ENCODE measurements around the gene OR2T10.

GRCh38 chr1:248589334-248589733 is 8.2 kb downstream of the OR2T10 start:
- TF ChIP-seq POLR2A (IDR thresholded peaks at IDR 0.05): no peak
- TF ChIP-seq, protein P1, sequence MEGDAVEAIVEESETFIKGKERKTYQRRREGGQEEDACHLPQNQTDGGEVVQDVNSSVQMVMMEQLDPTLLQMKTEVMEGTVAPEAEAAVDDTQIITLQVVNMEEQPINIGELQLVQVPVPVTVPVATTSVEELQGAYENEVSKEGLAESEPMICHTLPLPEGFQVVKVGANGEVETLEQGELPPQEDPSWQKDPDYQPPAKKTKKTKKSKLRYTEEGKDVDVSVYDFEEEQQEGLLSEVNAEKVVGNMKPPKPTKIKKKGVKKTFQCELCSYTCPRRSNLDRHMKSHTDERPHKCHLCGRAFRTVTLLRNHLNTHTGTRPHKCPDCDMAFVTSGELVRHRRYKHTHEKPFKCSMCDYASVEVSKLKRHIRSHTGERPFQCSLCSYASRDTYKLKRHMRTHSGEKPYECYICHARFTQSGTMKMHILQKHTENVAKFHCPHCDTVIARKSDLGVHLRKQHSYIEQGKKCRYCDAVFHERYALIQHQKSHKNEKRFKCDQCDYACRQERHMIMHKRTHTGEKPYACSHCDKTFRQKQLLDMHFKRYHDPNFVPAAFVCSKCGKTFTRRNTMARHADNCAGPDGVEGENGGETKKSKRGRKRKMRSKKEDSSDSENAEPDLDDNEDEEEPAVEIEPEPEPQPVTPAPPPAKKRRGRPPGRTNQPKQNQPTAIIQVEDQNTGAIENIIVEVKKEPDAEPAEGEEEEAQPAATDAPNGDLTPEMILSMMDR (IDR thresholded peaks at IDR 0.05): no peak
